ENCODE results near the gene ACSL5. TPM values are rescaled to one million over a fixed set of nuclear protein-coding genes. Genes with fewer than 3 reads are reported as not detected.

Gene ACSL5
- total and polyA plus RNA-seq, 2 donors (not counting 1 experiment from before 2014, with no cell fraction given), result 1.7 to 6.6 TPM

GRCh38 chr10:112412696-112413095, 38.8 kb downstream of the ACSL5 start:
- Histone ChIP-seq H3K36me3 (ENCODE audit: control insufficient read depth, insufficient read depth, low read length) (no peaks in the 10 kb centered on the region), H4K20me1 (ENCODE audit: control insufficient read depth, extremely low read depth, insufficient read depth, low read length) (no peaks in the 10 kb centered on the region), H3K4me2 (ENCODE audit: extremely low read depth, insufficient read depth, low read length) (no peak overlapping the region), H3K4me3 (replicated peaks in 1 of 4; ENCODE audit: control extremely low read depth in 1 of 4, insufficient read depth in 1 of 4, low read depth in 3 of 4, low read length in 4 of 4) (no peak overlapping the region), H3K9me3 (ENCODE audit: control insufficient read depth, insufficient read depth, low read depth, low read length) (no peaks in the 10 kb centered on the region), H3K27me3 (ENCODE audit: control insufficient read depth, insufficient read depth, low read length) (no peaks in the 10 kb centered on the region), H3K4me1 (ENCODE audit: control insufficient read depth, extremely low read depth, insufficient read depth, low read length) (no peaks in the 10 kb centered on the region), H3K79me2 (ENCODE audit: control insufficient read depth, insufficient read depth, low read length) (no peaks in the 10 kb centered on the region), H3K9ac (ENCODE audit: insufficient read depth, low read length) (no peak overlapping the region), H3K27ac (ENCODE audit: insufficient read depth, low read length) (no peak overlapping the region), H2AFZ (ENCODE audit: low read length) (no peak overlapping the region)
- TF ChIP-seq, protein P1, sequence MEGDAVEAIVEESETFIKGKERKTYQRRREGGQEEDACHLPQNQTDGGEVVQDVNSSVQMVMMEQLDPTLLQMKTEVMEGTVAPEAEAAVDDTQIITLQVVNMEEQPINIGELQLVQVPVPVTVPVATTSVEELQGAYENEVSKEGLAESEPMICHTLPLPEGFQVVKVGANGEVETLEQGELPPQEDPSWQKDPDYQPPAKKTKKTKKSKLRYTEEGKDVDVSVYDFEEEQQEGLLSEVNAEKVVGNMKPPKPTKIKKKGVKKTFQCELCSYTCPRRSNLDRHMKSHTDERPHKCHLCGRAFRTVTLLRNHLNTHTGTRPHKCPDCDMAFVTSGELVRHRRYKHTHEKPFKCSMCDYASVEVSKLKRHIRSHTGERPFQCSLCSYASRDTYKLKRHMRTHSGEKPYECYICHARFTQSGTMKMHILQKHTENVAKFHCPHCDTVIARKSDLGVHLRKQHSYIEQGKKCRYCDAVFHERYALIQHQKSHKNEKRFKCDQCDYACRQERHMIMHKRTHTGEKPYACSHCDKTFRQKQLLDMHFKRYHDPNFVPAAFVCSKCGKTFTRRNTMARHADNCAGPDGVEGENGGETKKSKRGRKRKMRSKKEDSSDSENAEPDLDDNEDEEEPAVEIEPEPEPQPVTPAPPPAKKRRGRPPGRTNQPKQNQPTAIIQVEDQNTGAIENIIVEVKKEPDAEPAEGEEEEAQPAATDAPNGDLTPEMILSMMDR (conservative IDR thresholded peaks at IDR 0.05 in 1 of 2, IDR thresholded peaks at IDR 0.05 in 1 of 2; ENCODE audit: low read depth in 1 of 2, low read length in 2 of 2), result no peak
- TF ChIP-seq EZH2 (IDR thresholded peaks at IDR 0.05; ENCODE audit: low read length, missing control alignments), result no peak
- no peak for DNase-seq (ENCODE audit: low read depth in 2 of 2)

- H3K79me2 ChIP-seq (ENCODE audit: control insufficient read depth, insufficient read depth, low read length), result no peaks in the 10 kb centered on the region
- no peaks in the 10 kb centered on the region for H4K20me1 ChIP-seq (ENCODE audit: control insufficient read depth, extremely low read depth, insufficient read depth, low read length)
- H3K4me3 ChIP-seq (replicated peaks in 1 of 4; ENCODE audit: control extremely low read depth in 1 of 4, insufficient read depth in 1 of 4, low read depth in 3 of 4, low read length in 4 of 4), result no peak overlapping the region
- no peak overlapping the region for H3K27ac ChIP-seq (ENCODE audit: insufficient read depth, low read length)
- H3K4me1 ChIP-seq (ENCODE audit: control insufficient read depth, extremely low read depth, insufficient read depth, low read length), result no peaks in the 10 kb centered on the region
- no peak overlapping the region for H2AFZ ChIP-seq (ENCODE audit: low read length)
- DNase-seq (ENCODE audit: low read depth in 2 of 2), result peak in 1 of 2 donors; percentile 3
- TF ChIP-seq, protein P1 (conservative IDR thresholded peaks at IDR 0.05 in 1 of 2, IDR thresholded peaks at IDR 0.05 in 1 of 2; ENCODE audit: low read depth in 1 of 2, low read length in 2 of 2), result no peak
- no peak for TF ChIP-seq EZH2 (IDR thresholded peaks at IDR 0.05; ENCODE audit: low read length, missing control alignments)
- H3K27me3 ChIP-seq (ENCODE audit: control insufficient read depth, insufficient read depth, low read length), result no peaks in the 10 kb centered on the region
- no peaks in the 10 kb centered on the region for H3K9me3 ChIP-seq (ENCODE audit: control insufficient read depth, insufficient read depth, low read depth, low read length)
- H3K4me2 ChIP-seq (ENCODE audit: extremely low read depth, insufficient read depth, low read length), result no peak overlapping the region
- H3K36me3 ChIP-seq (ENCODE audit: control insufficient read depth, insufficient read depth, low read length), result no peaks in the 10 kb centered on the region
- H3K9ac ChIP-seq (ENCODE audit: insufficient read depth, low read length), result no peak overlapping the region
These were observed 47.8 kb downstream of the ACSL5 start for GRCh38 chr10:112421731-112422130.

GRCh38 chr10:112424651-112425050, 50.7 kb downstream of the ACSL5 start:
- Histone ChIP-seq H2AFZ (ENCODE audit: low read length) (no peak overlapping the region), H3K4me2 (ENCODE audit: extremely low read depth, insufficient read depth, low read length) (no peak overlapping the region), H3K9ac (ENCODE audit: insufficient read depth, low read length) (no peak overlapping the region), H3K4me1 (ENCODE audit: control insufficient read depth, extremely low read depth, insufficient read depth, low read length) (no peaks in the 10 kb centered on the region), H4K20me1 (ENCODE audit: control insufficient read depth, extremely low read depth, insufficient read depth, low read length) (no peaks in the 10 kb centered on the region), H3K4me3 (replicated peaks in 1 of 4; ENCODE audit: control extremely low read depth in 1 of 4, insufficient read depth in 1 of 4, low read depth in 3 of 4, low read length in 4 of 4) (no peak overlapping the region), H3K27me3 (ENCODE audit: control insufficient read depth, insufficient read depth, low read length) (no peaks in the 10 kb centered on the region), H3K9me3 (ENCODE audit: control insufficient read depth, insufficient read depth, low read depth, low read length) (no peaks in the 10 kb centered on the region), H3K27ac (ENCODE audit: insufficient read depth, low read length) (no peak overlapping the region), H3K79me2 (ENCODE audit: control insufficient read depth, insufficient read depth, low read length) (no peaks in the 10 kb centered on the region), H3K36me3 (ENCODE audit: control insufficient read depth, insufficient read depth, low read length) (peaks cover 1% of the 10 kb centered on the region)
- DNase-seq (ENCODE audit: low read depth in 2 of 2), result no peak
- no peak for TF ChIP-seq EZH2 (IDR thresholded peaks at IDR 0.05; ENCODE audit: low read length, missing control alignments)
- TF ChIP-seq, protein P1 (conservative IDR thresholded peaks at IDR 0.05 in 1 of 2, IDR thresholded peaks at IDR 0.05 in 1 of 2; ENCODE audit: low read depth in 1 of 2, low read length in 2 of 2), result no peak
